ENCODE results near the gene SFTPB.

GRCh38 chr2:85668857-85669142, 801 bp upstream of the SFTPB start:
- TF ChIP-seq CREB1 (IDR thresholded peaks at IDR 0.05; ENCODE audit: low read depth): no peak
- TF ChIP-seq RAD21 (IDR thresholded peaks at IDR 0.05; ENCODE audit: low read depth): no peak

Data from Ishikawa (cell line).